ENCODE results near the gene CCDC83. TPM values are rescaled to one million over a fixed set of nuclear protein-coding genes. Genes with fewer than 3 reads are reported as not detected.

The CCDC83 gene
- not detected for total RNA-seq

DNA sequence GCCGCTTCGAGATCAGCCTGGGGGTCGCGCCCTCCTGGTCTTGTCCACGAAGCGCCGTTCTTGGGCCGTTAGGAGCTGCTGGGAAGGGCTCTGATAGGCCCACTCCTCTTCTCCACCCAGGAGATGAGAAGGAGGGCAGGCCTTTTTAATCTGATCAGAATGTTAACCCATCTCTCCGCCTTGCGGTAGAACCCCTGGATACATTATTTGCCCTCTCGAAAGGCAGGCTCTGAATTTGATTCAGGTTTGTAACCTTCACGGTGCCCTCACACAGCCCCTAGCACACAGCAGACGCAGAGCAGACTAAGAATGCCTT is at the start of gene CCDC83:
Gene CCDC83 (plus strand): TSS at position 43 of the 316 bp plus-strand sequence. CDS start 9,741 bp downstream, outside the sequence.
- no peak for DNase-seq (ENCODE audit: low spot score in 2 of 2)
- no peaks in the 10 kb centered on the region for H3K9me3 ChIP-seq
- TF ChIP-seq POLR2A (IDR thresholded peaks at IDR 0.05) (no peak), EP300 (IDR thresholded peaks at IDR 0.05) (no peak)
- TF ChIP-seq, protein P1, sequence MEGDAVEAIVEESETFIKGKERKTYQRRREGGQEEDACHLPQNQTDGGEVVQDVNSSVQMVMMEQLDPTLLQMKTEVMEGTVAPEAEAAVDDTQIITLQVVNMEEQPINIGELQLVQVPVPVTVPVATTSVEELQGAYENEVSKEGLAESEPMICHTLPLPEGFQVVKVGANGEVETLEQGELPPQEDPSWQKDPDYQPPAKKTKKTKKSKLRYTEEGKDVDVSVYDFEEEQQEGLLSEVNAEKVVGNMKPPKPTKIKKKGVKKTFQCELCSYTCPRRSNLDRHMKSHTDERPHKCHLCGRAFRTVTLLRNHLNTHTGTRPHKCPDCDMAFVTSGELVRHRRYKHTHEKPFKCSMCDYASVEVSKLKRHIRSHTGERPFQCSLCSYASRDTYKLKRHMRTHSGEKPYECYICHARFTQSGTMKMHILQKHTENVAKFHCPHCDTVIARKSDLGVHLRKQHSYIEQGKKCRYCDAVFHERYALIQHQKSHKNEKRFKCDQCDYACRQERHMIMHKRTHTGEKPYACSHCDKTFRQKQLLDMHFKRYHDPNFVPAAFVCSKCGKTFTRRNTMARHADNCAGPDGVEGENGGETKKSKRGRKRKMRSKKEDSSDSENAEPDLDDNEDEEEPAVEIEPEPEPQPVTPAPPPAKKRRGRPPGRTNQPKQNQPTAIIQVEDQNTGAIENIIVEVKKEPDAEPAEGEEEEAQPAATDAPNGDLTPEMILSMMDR (IDR thresholded peaks at IDR 0.05), result no peak
- peaks cover 0 to 15% (median 2%) of the 10 kb centered on the region in 4 donors for H3K4me1 ChIP-seq
- H3K36me3 ChIP-seq, result no peaks in the 10 kb centered on the region
- H3K27me3 ChIP-seq, result no peaks in the 10 kb centered on the region
- WGBS, 2 donors, result 24 to 31% methylated on average over 13 of the region's 13 CpGs
- peak within 1 kb of the TSS; percentile 33 to 91 (median 79) for H3K27ac ChIP-seq
- peak within 1 kb of the TSS; percentile 36 to 62 (median 52) for H3K4me3 ChIP-seq

DNA sequence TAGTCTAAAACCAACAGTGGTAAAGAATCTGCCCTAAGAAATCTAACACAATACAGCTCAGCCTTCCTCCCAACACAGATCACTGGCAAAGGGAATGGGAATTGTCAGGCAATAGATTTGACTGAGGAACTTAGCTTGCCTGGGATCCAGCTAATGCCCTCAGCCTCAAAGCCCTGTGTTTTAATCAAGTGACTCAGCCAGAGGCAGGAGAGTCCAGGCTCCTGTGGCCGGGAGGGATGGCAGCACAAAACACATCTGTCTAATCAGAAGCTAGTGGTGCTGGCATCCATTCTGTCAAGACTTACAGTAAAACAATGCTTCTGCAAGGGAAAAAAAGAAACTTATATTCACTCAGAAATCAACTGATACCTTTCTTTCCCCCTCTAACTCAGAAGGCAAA is 49.8 kb upstream of the CCDC83 start:
- 20 to 25% methylated on average over 1 of the region's 1 CpG for WGBS, 2 donors
- DNase-seq (ENCODE audit: low spot score in 2 of 2), result no peak
- no peak overlapping the region for H3K4me3 ChIP-seq
- peaks cover 0 to 7% (median 0%) of the 10 kb centered on the region in 4 donors for H3K4me1 ChIP-seq
- TF ChIP-seq, protein P1 (IDR thresholded peaks at IDR 0.05), result no peak
- no peak for TF ChIP-seq POLR2A (IDR thresholded peaks at IDR 0.05)
- TF ChIP-seq EP300 (IDR thresholded peaks at IDR 0.05), result no peak
- no peaks in the 10 kb centered on the region for H3K9me3 ChIP-seq
- H3K27ac ChIP-seq, result no peak overlapping the region
- no peaks in the 10 kb centered on the region for H3K27me3 ChIP-seq
- H3K36me3 ChIP-seq, result no peaks in the 10 kb centered on the region

DNA sequence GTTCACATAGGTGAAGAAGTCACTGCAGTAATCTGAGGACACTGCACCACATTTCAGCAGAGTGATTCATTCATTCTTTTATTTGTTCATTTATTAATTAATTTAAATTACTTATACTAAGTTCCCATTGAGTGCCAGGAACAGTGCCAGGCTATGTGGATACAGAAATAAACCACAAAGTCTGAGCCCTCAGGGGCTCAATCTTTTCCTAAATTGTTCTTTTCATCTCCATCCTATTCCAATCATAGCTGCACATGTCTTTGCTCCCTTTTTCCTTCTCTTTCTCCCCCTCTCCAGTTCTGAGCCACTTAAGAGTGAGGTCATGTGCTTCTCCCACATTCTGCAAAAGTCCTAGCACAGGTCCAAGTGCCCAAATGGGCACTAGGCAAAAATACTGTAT is 49.2 kb upstream of the CCDC83 start:
- Histone ChIP-seq H3K4me3 (no peak overlapping the region), H3K36me3 (no peaks in the 10 kb centered on the region), H3K4me1 (peaks cover 0 to 12% (median 0%) of the 10 kb centered on the region in 4 donors), H3K27ac (no peak overlapping the region), H3K9me3 (no peaks in the 10 kb centered on the region), H3K27me3 (no peaks in the 10 kb centered on the region)
- no peak for DNase-seq (ENCODE audit: low spot score in 2 of 2)
- TF ChIP-seq, protein P1 (IDR thresholded peaks at IDR 0.05), result no peak
- TF ChIP-seq POLR2A (IDR thresholded peaks at IDR 0.05) (no peak), EP300 (IDR thresholded peaks at IDR 0.05) (no peak)

DNA sequence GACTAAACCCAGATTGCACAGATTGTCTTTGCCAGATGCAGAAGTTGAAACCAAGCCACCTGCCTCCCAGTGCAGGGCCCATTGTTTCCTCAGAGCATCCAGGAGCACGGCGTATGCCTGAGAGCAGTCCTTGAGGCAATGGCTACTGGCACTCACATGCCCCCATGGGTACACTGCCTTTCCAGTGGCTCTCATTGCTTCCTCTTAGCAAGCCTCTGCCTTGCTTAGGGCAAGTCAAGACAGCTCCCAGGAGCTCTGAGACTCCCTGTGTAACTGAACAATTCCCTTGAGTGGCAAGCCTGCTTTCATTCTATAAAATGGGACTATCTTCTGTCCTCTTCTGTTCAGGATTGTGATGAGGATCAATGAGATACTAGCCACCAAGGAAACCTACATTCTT is 48.3 kb upstream of the CCDC83 start:
- Histone ChIP-seq H3K36me3 (no peaks in the 10 kb centered on the region), H3K9me3 (no peaks in the 10 kb centered on the region), H3K27me3 (no peaks in the 10 kb centered on the region), H3K27ac (no peak overlapping the region), H3K4me1 (peaks cover 0 to 19% (median 0%) of the 10 kb centered on the region in 4 donors), H3K4me3 (no peak overlapping the region)
- no peak for DNase-seq (ENCODE audit: low spot score in 2 of 2)
- 82 to 88% methylated on average over 2 of the region's 2 CpGs for WGBS, 2 donors
- TF ChIP-seq, protein P1 (IDR thresholded peaks at IDR 0.05), result no peak
- no peak for TF ChIP-seq EP300 (IDR thresholded peaks at IDR 0.05)
- TF ChIP-seq POLR2A (IDR thresholded peaks at IDR 0.05), result no peak

DNA sequence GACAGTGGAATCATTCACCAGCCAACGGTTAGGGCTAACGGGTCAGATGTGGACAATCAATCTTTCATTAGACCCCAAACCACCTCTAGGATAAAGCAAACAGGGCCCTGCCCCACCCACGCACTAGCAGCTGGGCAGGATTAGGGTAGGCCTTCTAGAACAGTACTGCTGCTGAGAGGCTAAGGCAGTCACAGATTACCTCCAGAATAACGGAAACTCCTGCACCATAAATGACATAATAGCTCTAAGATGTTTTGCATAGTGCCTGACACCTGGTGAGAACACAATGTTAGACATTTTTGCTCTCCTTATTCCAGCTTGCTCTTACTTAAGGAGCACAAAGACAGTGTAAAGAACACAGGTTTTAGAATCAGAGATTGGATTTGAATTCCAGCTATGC is 46.0 kb upstream of the CCDC83 start:
- DNase-seq (ENCODE audit: low spot score in 2 of 2), result no peak
- peak overlapping the region in 1 of 4 donors; percentile 64 for H3K4me3 ChIP-seq
- TF ChIP-seq, protein P1 (IDR thresholded peaks at IDR 0.05), result no peak
- TF ChIP-seq EP300 (IDR thresholded peaks at IDR 0.05) (no peak), POLR2A (IDR thresholded peaks at IDR 0.05) (no peak)
- H3K27me3 ChIP-seq, result no peaks in the 10 kb centered on the region
- H3K36me3 ChIP-seq, result no peaks in the 10 kb centered on the region
- no peak overlapping the region for H3K27ac ChIP-seq
- H3K9me3 ChIP-seq, result no peaks in the 10 kb centered on the region
- WGBS, 2 donors, result 56 to 65% methylated on average over 4 of the region's 4 CpGs
- H3K4me1 ChIP-seq, result peaks cover 0 to 19% (median 0%) of the 10 kb centered on the region in 4 donors
